ENCODE measurements around the gene LIMD2.

Gene LIMD2

DNA sequence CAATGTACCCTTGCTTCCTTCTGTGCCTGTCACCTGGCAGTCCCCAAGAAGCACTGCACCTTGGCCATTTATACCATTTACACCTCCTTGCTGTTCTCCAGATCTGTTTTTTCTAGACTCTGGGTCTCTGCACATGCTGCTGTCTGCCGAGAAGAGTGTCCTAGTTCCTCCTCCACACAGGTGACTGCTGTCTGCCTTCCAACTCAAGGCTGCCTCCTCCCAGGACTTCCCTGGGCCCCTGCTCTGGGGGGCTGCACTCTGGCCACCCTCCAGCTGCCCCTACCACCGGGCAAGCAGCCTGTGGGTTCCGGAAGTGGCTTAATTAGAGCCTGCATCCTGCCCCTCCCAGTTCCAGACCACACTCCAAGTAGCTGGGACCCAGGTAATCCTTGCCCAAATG, 5.7 kb upstream of the LIMD2 start:
- TF ChIP-seq, protein P1, sequence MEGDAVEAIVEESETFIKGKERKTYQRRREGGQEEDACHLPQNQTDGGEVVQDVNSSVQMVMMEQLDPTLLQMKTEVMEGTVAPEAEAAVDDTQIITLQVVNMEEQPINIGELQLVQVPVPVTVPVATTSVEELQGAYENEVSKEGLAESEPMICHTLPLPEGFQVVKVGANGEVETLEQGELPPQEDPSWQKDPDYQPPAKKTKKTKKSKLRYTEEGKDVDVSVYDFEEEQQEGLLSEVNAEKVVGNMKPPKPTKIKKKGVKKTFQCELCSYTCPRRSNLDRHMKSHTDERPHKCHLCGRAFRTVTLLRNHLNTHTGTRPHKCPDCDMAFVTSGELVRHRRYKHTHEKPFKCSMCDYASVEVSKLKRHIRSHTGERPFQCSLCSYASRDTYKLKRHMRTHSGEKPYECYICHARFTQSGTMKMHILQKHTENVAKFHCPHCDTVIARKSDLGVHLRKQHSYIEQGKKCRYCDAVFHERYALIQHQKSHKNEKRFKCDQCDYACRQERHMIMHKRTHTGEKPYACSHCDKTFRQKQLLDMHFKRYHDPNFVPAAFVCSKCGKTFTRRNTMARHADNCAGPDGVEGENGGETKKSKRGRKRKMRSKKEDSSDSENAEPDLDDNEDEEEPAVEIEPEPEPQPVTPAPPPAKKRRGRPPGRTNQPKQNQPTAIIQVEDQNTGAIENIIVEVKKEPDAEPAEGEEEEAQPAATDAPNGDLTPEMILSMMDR (IDR thresholded peaks at IDR 0.05; ENCODE audit: insufficient read depth, low read depth, low read length, missing control alignments), result no peak
- H3K4me3 ChIP-seq (ENCODE audit: low read depth, low read length), result no peak overlapping the region
- DNase-seq (ENCODE audit: low read depth), result no peak

DNA sequence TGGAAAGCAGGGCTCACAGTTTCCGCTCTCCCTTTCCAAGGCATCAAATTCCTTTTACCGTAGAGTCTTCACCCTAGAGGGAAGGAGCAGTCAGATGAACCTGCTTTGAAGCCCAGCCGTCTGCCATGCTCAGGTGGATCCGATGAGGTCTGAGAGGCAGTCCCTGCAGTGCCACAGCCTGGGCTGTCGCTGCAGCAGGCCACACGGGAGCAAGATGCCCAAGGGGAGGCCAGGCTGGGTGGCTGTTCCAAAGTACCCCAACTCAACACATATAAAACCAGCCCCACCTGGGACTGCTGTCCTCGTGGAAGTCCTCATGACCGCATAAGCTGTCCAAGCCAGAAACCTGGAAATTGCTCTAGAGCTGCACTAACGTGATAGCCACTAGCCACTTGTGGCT, 4.9 kb upstream of the LIMD2 start:
- TF ChIP-seq, protein P1 (IDR thresholded peaks at IDR 0.05; ENCODE audit: insufficient read depth, low read depth, low read length, missing control alignments), result no peak
- H3K4me3 ChIP-seq (ENCODE audit: low read depth, low read length), result no peak overlapping the region
- DNase-seq (ENCODE audit: low read depth), result no peak

DNA sequence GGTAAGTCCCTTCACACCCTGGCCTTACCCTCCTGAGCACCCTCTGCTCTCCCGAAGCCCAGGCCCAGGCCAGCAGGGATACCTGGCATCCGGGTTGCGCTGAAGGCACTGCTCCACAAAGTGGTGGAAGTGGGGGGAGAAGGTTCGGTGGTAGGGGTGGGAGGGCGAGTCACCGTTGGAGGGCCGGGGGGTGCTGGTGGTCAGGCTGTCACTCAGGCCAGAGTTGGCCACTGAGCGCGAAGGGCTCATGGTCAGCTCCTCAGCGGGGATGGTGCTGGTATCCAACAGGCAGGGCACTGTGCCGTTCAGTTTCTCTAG, 4.3 kb upstream of the LIMD2 start:
- no peak overlapping the region for H3K4me3 ChIP-seq (ENCODE audit: low read depth, low read length)
- no peak for DNase-seq (ENCODE audit: low read depth)

DNA sequence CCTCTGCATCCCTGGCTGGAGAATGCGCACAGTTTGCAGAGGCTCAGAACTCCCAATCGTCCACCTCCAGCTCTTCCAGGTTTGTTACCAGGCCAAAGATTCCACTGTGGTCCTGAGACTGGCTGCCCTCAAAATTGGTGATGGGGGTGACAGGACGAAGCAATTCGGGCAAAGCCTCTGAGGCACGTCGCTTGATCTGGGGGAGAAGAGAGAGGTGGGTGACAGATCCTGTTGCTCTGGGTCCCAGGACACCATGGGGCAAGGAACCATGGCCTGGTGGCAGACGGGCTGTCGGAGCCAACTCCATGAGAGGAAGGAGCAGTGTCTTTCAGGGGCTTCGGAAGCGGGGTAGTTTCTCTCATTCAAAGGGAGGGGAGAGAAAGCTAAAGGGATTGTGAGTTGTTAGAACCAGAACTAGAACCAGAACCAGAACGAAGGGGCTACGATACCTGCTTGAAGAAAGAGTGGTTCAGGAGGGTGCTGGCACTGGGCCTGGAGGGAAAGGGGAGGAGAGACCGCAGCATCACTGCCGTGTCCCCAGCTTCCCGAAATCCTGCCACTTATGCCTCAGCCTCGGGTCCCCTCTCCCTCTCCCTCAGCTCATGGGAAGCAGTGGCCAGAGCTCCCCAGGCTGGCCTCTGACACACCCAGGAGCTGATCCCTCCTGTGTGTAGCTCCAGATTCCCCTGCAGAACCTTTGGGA, 3.8 kb upstream of the LIMD2 start:
- no peak overlapping the region for H3K4me3 ChIP-seq (ENCODE audit: low read depth, low read length)
- TF ChIP-seq, protein P1 (IDR thresholded peaks at IDR 0.05; ENCODE audit: insufficient read depth, low read depth, low read length, missing control alignments), result no peak
- no peak for DNase-seq (ENCODE audit: low read depth)

More for the DNA sequence above, 4.3 kb upstream of the LIMD2 start:
- TF ChIP-seq, protein P1 (IDR thresholded peaks at IDR 0.05; ENCODE audit: insufficient read depth, low read depth, low read length, missing control alignments), result no peak

DNA sequence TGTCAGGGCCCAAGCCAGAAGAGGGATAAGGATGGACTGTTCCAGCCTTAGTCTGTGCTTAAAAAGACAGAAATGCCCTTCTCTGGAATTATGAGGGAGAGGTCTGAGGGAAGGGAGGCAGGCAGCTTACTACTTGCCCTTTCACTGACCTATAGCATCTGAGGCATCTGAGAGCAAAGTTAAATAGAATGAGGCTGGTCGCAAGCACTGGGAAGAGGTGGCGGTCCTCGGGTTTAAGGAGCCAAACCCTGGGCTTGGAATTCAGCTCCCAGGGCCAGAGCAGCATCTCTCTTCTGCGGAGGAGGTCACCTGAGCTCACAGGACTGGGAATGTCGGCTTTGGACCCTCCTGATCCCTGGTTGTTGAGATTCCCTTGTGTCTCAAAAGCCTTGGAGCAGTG, 3.1 kb upstream of the LIMD2 start:
- H3K4me3 ChIP-seq (ENCODE audit: low read depth, low read length), result peak overlapping the region; percentile 92
- no peak for DNase-seq (ENCODE audit: low read depth)
- TF ChIP-seq, protein P1 (IDR thresholded peaks at IDR 0.05; ENCODE audit: insufficient read depth, low read depth, low read length, missing control alignments), result no peak

DNA sequence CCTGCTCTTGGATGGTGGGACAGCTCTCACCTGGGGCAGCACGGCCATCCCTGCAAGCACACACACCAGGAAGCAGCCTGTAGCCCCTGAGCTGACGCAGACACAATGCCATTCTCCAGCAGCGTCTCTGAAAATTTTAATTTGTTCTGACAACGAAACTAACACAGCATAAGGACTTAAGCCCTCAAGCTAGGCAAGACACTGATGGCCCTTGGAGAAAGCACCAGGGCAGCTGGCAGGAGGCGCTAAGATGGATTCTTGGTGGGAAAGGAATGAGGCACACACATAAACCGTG, 2.7 kb upstream of the LIMD2 start:
- no peak for DNase-seq (ENCODE audit: low read depth)
- H3K4me3 ChIP-seq (ENCODE audit: low read depth, low read length), result peak overlapping the region; percentile 92
- TF ChIP-seq, protein P1 (IDR thresholded peaks at IDR 0.05; ENCODE audit: insufficient read depth, low read depth, low read length, missing control alignments), result no peak

All from GM12865 (cell line).